ENCODE data around the gene RNF152.

DNA sequence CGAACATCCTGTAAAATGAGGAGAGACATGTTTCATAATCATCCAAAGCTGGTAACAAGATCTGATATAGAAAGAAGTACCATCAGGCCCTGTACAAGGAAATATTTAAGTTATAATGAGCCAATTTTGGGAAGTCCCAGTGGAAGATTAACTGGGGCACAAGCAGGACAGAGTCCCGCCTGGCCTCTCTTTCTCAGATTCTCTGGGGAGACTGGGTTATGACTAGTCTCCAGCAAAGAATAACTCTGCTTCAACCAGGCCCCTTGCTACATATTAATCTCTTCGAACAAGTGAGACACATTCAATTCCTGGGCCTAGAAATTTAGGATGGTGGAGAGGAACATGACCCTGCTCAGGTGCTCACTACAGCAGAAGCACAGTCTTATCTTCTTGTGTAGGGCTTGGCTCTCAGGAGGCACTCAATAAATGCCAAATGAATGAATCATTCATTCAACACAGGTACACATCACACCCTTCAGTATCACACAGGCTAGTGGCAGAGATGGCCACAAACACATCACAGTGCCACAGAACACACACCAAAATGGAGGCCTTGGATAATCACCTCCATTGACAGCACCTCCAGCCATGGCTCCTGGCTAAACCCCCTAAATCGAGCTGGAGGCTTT is 46.4 kb upstream of the RNF152 start:
- TF ChIP-seq, protein P1, sequence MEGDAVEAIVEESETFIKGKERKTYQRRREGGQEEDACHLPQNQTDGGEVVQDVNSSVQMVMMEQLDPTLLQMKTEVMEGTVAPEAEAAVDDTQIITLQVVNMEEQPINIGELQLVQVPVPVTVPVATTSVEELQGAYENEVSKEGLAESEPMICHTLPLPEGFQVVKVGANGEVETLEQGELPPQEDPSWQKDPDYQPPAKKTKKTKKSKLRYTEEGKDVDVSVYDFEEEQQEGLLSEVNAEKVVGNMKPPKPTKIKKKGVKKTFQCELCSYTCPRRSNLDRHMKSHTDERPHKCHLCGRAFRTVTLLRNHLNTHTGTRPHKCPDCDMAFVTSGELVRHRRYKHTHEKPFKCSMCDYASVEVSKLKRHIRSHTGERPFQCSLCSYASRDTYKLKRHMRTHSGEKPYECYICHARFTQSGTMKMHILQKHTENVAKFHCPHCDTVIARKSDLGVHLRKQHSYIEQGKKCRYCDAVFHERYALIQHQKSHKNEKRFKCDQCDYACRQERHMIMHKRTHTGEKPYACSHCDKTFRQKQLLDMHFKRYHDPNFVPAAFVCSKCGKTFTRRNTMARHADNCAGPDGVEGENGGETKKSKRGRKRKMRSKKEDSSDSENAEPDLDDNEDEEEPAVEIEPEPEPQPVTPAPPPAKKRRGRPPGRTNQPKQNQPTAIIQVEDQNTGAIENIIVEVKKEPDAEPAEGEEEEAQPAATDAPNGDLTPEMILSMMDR (IDR thresholded peaks at IDR 0.05), result no peak
- TF ChIP-seq POLR2A (IDR thresholded peaks at IDR 0.05), result no peak

All from heart left ventricle (tissue), 13 donors.